GM23338 (cell line): ENCODE data around the gene MMRN2. TPM values are rescaled to one million over a fixed set of nuclear protein-coding genes. Genes with fewer than 3 reads are reported as not detected.

Experiments
- ATAC-seq: fragments of 200-7000 bp; cut with Tn5 transposase; 3 replicates; pipeline ENCODE4 v1.9.1; 2020
- DNase-seq: peaks from one replicate; pipeline ENCODE4 v3.0.0-alpha.2; 2015; ENCODE audit warnings: low spot score
- H2AFZ ChIP-seq: fragments of 200-600 bp; sonication (generic); 2 replicates; pipeline ENCODE4 v1.8.0; 2016; ENCODE audit warnings: antibody characterized with exemption, mild to moderate bottlenecking, moderate library complexity
- H3F3A ChIP-seq: fragments of 200-600 bp; sonication (generic); replicated peaks from 2 replicates; pipeline ENCODE4 v1.8.0; 2017; ENCODE audit warnings: antibody characterized with exemption, mixed run types, low read depth
- H3K27ac ChIP-seq: fragments of 200-600 bp; sonication (generic); 2 replicates; pipeline ENCODE4 v1.6.1; 2016; ENCODE audit warnings: low read depth
- H3K27me3 ChIP-seq: fragments of 200-600 bp; sonication (generic); 2 replicates; pipeline ENCODE4 v1.8.0; 2016; ENCODE audit warnings: mild to moderate bottlenecking, mixed run types, moderate library complexity; ENCODE audit not compliant: insufficient read depth
- H3K36me3 ChIP-seq: fragments of 200-600 bp; sonication (generic); 2 replicates; pipeline ENCODE4 v1.8.0; 2016; ENCODE audit warnings: mild to moderate bottlenecking; ENCODE audit not compliant: insufficient read depth
- H3K4me1 ChIP-seq: fragments of 200-600 bp; sonication (generic); 2 replicates; pipeline ENCODE4 v1.8.0; 2016; ENCODE audit warnings: mild to moderate bottlenecking, moderate library complexity; ENCODE audit not compliant: insufficient read depth
- H3K4me2 ChIP-seq: fragments of 200-600 bp; sonication (generic); 2 replicates; pipeline ENCODE4 v1.7.1; 2017; ENCODE audit warnings: mixed run types
- H3K4me3 ChIP-seq: fragments of 200-600 bp; sonication (generic); 2 replicates; pipeline ENCODE4 v1.6.1; 2016; ENCODE audit warnings: mixed run types
- H3K79me2 ChIP-seq: fragments of 200-600 bp; sonication (generic); replicated peaks from 2 replicates; pipeline ENCODE4 v1.8.0; 2017; ENCODE audit warnings: mild to moderate bottlenecking; ENCODE audit not compliant: insufficient read depth
- H3K9me2 ChIP-seq: fragments of 200-600 bp; sonication (generic); 2 replicates; pipeline ENCODE4 v1.8.0; 2017; ENCODE audit not compliant: insufficient read depth
- H4K20me1 ChIP-seq: fragments of 200-600 bp; sonication (generic); replicated peaks from 2 replicates; pipeline ENCODE4 v1.8.0; 2017; ENCODE audit warnings: mild to moderate bottlenecking; ENCODE audit not compliant: insufficient read depth
- H3K27ac Mint-ChIP-seq: 2 replicates; pipeline ENCODE4 v1.8.0; 2020; ENCODE audit warnings: inconsistent platforms, mild to moderate bottlenecking, moderate library complexity, mixed read lengths
- H3K27me3 Mint-ChIP-seq: 3 replicates; pipeline ENCODE4 v1.8.0; 2022; ENCODE audit warnings: low read depth, mild to moderate bottlenecking, moderate library complexity, mixed read lengths, inconsistent platforms; ENCODE audit not compliant: insufficient read depth, poor library complexity
- H3K36me3 Mint-ChIP-seq: 3 replicates; pipeline ENCODE4 v1.8.0; 2021; ENCODE audit warnings: low read depth, mild to moderate bottlenecking, inconsistent platforms, moderate library complexity, mixed read lengths
- H3K4me1 Mint-ChIP-seq: 3 replicates; pipeline ENCODE4 v1.8.0; 2020; ENCODE audit warnings: mild to moderate bottlenecking, inconsistent platforms, mixed read lengths
- H3K4me3 Mint-ChIP-seq: 3 replicates; pipeline ENCODE4 v1.8.0; 2021; ENCODE audit warnings: moderate library complexity, mild to moderate bottlenecking, inconsistent platforms, mixed read lengths
- H3K9me3 Mint-ChIP-seq: 3 replicates; pipeline ENCODE4 v1.8.0; 2020; ENCODE audit warnings: moderate library complexity, mild to moderate bottlenecking, inconsistent platforms, mixed read lengths
- CREB1 ChIP-seq: fragments of 250-450 bp; sonication (Bioruptor Pico); IDR thresholded peaks from 2 replicates; pipeline ENCODE4 v1.5.0; 2020; ENCODE audit warnings: low read depth, mild to moderate bottlenecking, moderate library complexity
- CTCF ChIP-seq, 2 experiments: fragments of 200-600 bp in 1 of 2; sonication (generic) in 1 of 2; conservative IDR thresholded peaks; 2 replicates each; pipeline versions ENCODE4 v1.5.1 to v1.6.1; 2016 to 2017; ENCODE audit warnings: antibody characterized with exemption in 2 of 2, low read depth in 2 of 2, mild to moderate bottlenecking in 2 of 2, moderate library complexity in 1 of 2
- ETS1 ChIP-seq: IDR thresholded peaks from 2 replicates; pipeline ENCODE4 v1.6.1; 2016; ENCODE audit warnings: antibody characterized with exemption
- EZH2 ChIP-seq: fragments of 200-600 bp; sonication (generic); IDR thresholded peaks from one replicate; pipeline ENCODE4 v1.8.0; 2017; ENCODE audit warnings: antibody characterized with exemption, mild to moderate bottlenecking, low read depth; ENCODE audit not compliant: unreplicated experiment
- EZH2phosphoT487 ChIP-seq: fragments of 200-600 bp; sonication (generic); IDR thresholded peaks from one replicate; pipeline ENCODE4 v1.8.1; 2018; ENCODE audit warnings: antibody characterized with exemption; ENCODE audit not compliant: unreplicated experiment
- JUNB ChIP-seq: IDR thresholded peaks from one replicate; pipeline ENCODE4 v1.6.1; 2016; ENCODE audit warnings: antibody characterized with exemption; ENCODE audit not compliant: unreplicated experiment
- NANOG ChIP-seq: IDR thresholded peaks from 2 replicates; pipeline ENCODE4 v1.6.1; 2016; ENCODE audit warnings: antibody characterized with exemption, borderline replicate concordance
- POLR2AphosphoS5 ChIP-seq: IDR thresholded peaks from 2 replicates; pipeline ENCODE4 v1.6.1; 2016; ENCODE audit warnings: antibody characterized with exemption, low read depth
- REST ChIP-seq: IDR thresholded peaks from one replicate; pipeline ENCODE4 v1.6.1; 2018; ENCODE audit warnings: antibody characterized with exemption; ENCODE audit not compliant: unreplicated experiment
- STAT1 ChIP-seq: IDR thresholded peaks from one replicate; pipeline ENCODE4 v1.6.1; 2016; ENCODE audit warnings: antibody characterized with exemption; ENCODE audit not compliant: unreplicated experiment
- ZNF114 ChIP-seq: fragments of 250-450 bp; sonication (Bioruptor Pico); IDR thresholded peaks from 2 replicates; pipeline ENCODE4 v1.5.0; 2020; ENCODE audit warnings: mild to moderate bottlenecking, moderate library complexity
- ZNF331 ChIP-seq: fragments of 250-450 bp; sonication (Bioruptor Pico); IDR thresholded peaks from 2 replicates; pipeline ENCODE4 v1.5.0; 2020; ENCODE audit warnings: low read depth, mild to moderate bottlenecking, moderate library complexity
- ZNF462 ChIP-seq: fragments of 250-450 bp; sonication (Bioruptor Pico); IDR thresholded peaks from 2 replicates; pipeline ENCODE4 v1.5.0; 2020; ENCODE audit warnings: mild to moderate bottlenecking, moderate library complexity
- polyA plus RNA-seq: library from polyadenylated mRNA; unstranded; fragments of >200 nt; fragmentation: Nextera tagmentation; extraction: Ambion mirVana; gene quantifications from 2 replicates; pipeline ENCODE4 v1.2.1, GENCODE V29; 2016
- total RNA-seq: library from RNA; depleted of rRNA; stranded (reverse); fragments of >200 nt; shearing (Covaris generic); gene quantifications from 2 replicates; pipeline ENCODE4 v1.2.3, GENCODE V29; 2014

MMRN2 gene
- total and polyA plus RNA-seq, 2 experiments from 2014 or later, result 0.32 to 2.4 TPM

GRCh38 chr10:86889997-86890396 is 67.4 kb downstream of the MMRN2 start:
- Histone ChIP-seq H4K20me1 (peaks cover 22% of the 10 kb centered on the region; the same call in 1 of the 2 replicates), H3K4me3 (no peak overlapping the region), H3K27ac (no peak overlapping the region), H3K27me3 (no peaks in the 10 kb centered on the region), H3K36me3 (peaks cover 17% of the 10 kb centered on the region), H3K4me2 (no peak overlapping the region), H3F3A (no peaks in the 10 kb centered on the region; the same call in 1 of the 2 replicates), H3K4me1 (no peaks in the 10 kb centered on the region), H3K79me2 (peaks cover 58% of the 10 kb centered on the region), H3K9me2 (no peaks in the 10 kb centered on the region), H2AFZ (no peak overlapping the region)
- Mint-ChIP-seq H3K27me3 (no peaks in the 10 kb centered on the region), H3K9me3 (no peaks in the 10 kb centered on the region), H3K4me1 (peaks cover 22% of the 10 kb centered on the region; the same call in 2 of the 3 replicates), H3K27ac (no peak overlapping the region), H3K4me3 (no peak overlapping the region), H3K36me3 (peaks cover 39% of the 10 kb centered on the region)
- ATAC-seq (no peak), DNase-seq (no peak)
- TF ChIP-seq ZNF462 (CRISPR knock-in tag) (no peak), JUNB (no peak), CREB1 (CRISPR knock-in tag) (no peak), ZNF331 (CRISPR knock-in tag) (no peak), EZH2 (no peak), POLR2AphosphoS5 (no peak), EZH2phosphoT487 (no peak), STAT1 (no peak), NANOG (no peak), ETS1 (no peak), CTCF (conservative IDR thresholded peaks at IDR 0.05; ENCODE audit: low read depth in 2 of 2) (no peak), ZNF114 (no peak), REST (no peak)
